Fibroblast of the aortic adventitia (primary cell): Measurements from ENCODE around the gene PIKFYVE. TPM values are rescaled to one million over a fixed set of nuclear protein-coding genes. Genes with fewer than 3 reads are reported as not detected.

Experiments used
- DNase-seq: peaks from one replicate; pipeline ENCODE4 v3.0.0-alpha.2; 2010; ENCODE audit warnings: low read depth
- H3K4me3 ChIP-seq: 2 replicates; pipeline ENCODE4 v1.5.1; 2011; ENCODE audit warnings: low read depth, mild to moderate bottlenecking, control low read depth, low read length, moderate library complexity
- CTCF ChIP-seq: IDR thresholded peaks from 2 replicates; pipeline ENCODE4 v1.5.1; 2011; ENCODE audit warnings: mild to moderate bottlenecking, low read length, control low read depth, inconsistent platforms; ENCODE audit not compliant: insufficient read depth
- total RNA-seq: library from RNA; depleted of rRNA; stranded (reverse); fragments of >200 nt; gene quantifications from 2 replicates; pipeline ENCODE4 v1.2.3, GENCODE V29; 2012; ENCODE audit warnings: low replicate concordance

The PIKFYVE gene
- total RNA-seq, 1 donor, result 45.8 TPM

DNA sequence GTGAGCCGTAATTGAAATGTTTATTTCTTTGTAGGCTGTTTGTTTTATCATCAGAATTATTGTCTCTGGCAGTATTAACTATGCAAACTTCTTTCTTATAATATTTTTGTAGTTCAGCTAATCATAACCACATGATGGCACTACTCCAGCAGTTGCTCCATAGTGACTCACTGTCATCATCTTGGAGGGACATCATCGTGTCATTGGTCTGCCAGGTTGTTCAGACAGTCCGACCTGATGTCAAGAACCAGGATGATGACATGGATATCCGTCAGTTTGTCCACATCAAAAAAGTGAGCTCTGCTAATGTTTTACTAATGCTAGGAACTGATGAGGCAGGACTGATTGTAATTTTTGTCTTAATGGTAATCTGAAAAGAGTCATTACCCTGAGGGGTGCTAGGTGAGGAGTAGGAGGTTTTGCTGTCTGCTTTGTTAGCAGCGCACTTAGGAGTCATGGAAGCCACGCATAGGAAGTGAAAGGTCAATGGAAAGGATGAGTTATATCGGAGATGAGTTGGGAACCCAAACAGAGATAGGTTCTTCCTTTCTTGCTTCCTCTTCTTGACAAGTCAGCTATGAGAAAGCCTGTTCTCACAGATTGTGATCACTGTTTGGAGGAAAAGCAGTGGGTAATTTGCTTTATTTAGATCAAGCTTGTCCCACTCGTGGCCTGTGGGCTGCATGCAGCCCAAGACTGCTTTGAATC is 49.2 kb downstream of the PIKFYVE start:
- no peak for TF ChIP-seq CTCF

GRCh38 chr2:208318127-208318526 is 52.1 kb downstream of the PIKFYVE start:
- no peak overlapping the region for H3K4me3 ChIP-seq
- no peak for TF ChIP-seq CTCF
- DNase-seq, result no peak

More for the DNA sequence above, 49.2 kb downstream of the PIKFYVE start:
- no peak overlapping the region for H3K4me3 ChIP-seq
- peak; percentile 55 for DNase-seq

GRCh38 chr2:208319391-208319790 is 53.3 kb downstream of the PIKFYVE start:
- no peak overlapping the region for H3K4me3 ChIP-seq
- peak; percentile 41 for DNase-seq
- no peak for TF ChIP-seq CTCF

- TF ChIP-seq CTCF, result no peak
- DNase-seq, result peak; percentile 82
- H3K4me3 ChIP-seq, result no peak overlapping the region
Observed at GRCh38 chr2:208320686-208321085, 54.6 kb downstream of the PIKFYVE start.

GRCh38 chr2:208326016-208326415 is 60.0 kb downstream of the PIKFYVE start:
- no peak for DNase-seq
- TF ChIP-seq CTCF, result no peak
- no peak overlapping the region for H3K4me3 ChIP-seq

DNA sequence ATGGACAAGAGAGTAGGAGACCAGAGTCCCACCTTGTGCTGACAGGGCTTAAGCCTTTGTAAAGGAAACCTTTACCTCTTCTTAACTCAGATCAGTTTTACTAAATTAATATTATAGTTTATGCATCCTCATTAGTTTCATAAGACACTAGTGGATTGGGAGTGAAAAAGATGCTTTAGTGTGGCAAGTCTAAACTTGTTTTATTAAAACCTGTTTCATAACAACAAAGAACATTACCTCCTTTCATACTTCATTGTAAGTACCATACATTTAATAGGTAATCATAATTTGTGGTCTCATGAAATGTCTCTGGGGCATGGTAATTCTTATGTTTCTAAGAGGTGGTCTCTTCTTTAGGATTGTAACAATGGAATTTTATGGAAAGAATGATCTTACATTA is 63.4 kb downstream of the PIKFYVE start:
- H3K4me3 ChIP-seq, result no peak overlapping the region
- DNase-seq, result no peak
- TF ChIP-seq CTCF, result no peak

DNA sequence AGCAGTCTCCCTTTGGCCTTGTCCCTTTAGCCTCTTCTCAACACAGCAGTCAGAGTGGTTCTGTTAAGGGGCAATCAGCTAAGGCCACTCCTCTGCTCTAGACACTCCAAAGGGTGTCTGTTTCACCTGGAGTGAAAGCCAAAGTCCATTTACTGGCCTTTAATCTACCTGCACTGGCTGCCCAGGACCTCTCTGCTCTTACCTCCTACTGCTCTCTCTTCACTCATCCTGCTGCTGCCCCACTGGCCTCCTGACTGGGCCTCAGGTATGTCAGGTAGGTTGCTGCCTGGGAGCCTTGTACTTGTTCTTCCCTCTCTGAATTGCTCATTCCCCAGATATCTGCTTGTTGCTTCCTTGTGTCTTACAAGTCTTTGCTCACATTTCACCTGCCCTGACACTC is 68.2 kb downstream of the PIKFYVE start:
- DNase-seq, result no peak
- TF ChIP-seq CTCF, result no peak
- no peak overlapping the region for H3K4me3 ChIP-seq
